ENCODE measurements around the gene FAM98A. TPM values are rescaled to one million over a fixed set of nuclear protein-coding genes. Genes with fewer than 3 reads are reported as not detected.

Gene FAM98A
- total and polyA plus RNA-seq, 8 donors: 28.5 to 51.4 (median 33.8) TPM

- Histone ChIP-seq H3K9me3 (no peaks in the 10 kb centered on the region), H3K4me3 (no peak overlapping the region), H3K27ac (no peak overlapping the region), H3K36me3 (no peaks in the 10 kb centered on the region), H3K27me3 (no peaks in the 10 kb centered on the region), H3K4me1 (peaks cover 0 to 24% of the 10 kb centered on the region in 2 donors)
- DNase-seq (no peak), ATAC-seq (no peak)
- no peak for TF ChIP-seq CTCF (IDR thresholded peaks at IDR 0.05)
- intact Hi-C loops (cut with DNase I): no loop called here
Observed at GRCh38 chr2:33550206-33550605, 48.9 kb downstream of the FAM98A start.

GRCh38 chr2:33541243-33541642 lies 57.9 kb downstream of the FAM98A start:
- Histone ChIP-seq H3K4me3 (no peak overlapping the region), H3K27me3 (no peaks in the 10 kb centered on the region), H3K36me3 (no peaks in the 10 kb centered on the region), H3K4me1 (no peaks in the 10 kb centered on the region), H3K27ac (no peak overlapping the region), H3K9me3 (no peaks in the 10 kb centered on the region)
- ATAC-seq (no peak), DNase-seq (no peak)
- intact Hi-C loops (cut with DNase I): no loop called here
- TF ChIP-seq CTCF (IDR thresholded peaks at IDR 0.05): no peak

- intact Hi-C loops (cut with DNase I): no loop called here
- ATAC-seq (no peak), DNase-seq (no peak)
- Histone ChIP-seq H3K9me3 (no peaks in the 10 kb centered on the region), H3K4me3 (no peak overlapping the region), H3K27ac (no peak overlapping the region), H3K36me3 (no peaks in the 10 kb centered on the region), H3K27me3 (no peaks in the 10 kb centered on the region), H3K4me1 (peaks cover 0 to 7% of the 10 kb centered on the region in 2 donors)
- no peak for TF ChIP-seq CTCF (IDR thresholded peaks at IDR 0.05)
Observed at GRCh38 chr2:33535421-33535820, 63.7 kb downstream of the FAM98A start.

Other genes starting within 250 kb of the FAM98A start
- 10 to 100 TPM; 20.3 to 27.2 TPM for gene RASGRP3, start 122.7 kb downstream of the FAM98A start, total RNA-seq
- 10 to 100 TPM; 34.0 to 48.7 (median 39.9) TPM for gene RASGRP3, start 122.7 kb downstream of the FAM98A start, polyA plus RNA-seq (ENCODE audit: insufficient read length in 6 of 6)